ENCODE results near the gene KIF13A. TPM values are rescaled to one million over a fixed set of nuclear protein-coding genes. Genes with fewer than 3 reads are reported as not detected.

The KIF13A gene
- total RNA-seq, 4 donors from 2014 or later: 39.6 to 51.6 (median 43.2) TPM

DNA sequence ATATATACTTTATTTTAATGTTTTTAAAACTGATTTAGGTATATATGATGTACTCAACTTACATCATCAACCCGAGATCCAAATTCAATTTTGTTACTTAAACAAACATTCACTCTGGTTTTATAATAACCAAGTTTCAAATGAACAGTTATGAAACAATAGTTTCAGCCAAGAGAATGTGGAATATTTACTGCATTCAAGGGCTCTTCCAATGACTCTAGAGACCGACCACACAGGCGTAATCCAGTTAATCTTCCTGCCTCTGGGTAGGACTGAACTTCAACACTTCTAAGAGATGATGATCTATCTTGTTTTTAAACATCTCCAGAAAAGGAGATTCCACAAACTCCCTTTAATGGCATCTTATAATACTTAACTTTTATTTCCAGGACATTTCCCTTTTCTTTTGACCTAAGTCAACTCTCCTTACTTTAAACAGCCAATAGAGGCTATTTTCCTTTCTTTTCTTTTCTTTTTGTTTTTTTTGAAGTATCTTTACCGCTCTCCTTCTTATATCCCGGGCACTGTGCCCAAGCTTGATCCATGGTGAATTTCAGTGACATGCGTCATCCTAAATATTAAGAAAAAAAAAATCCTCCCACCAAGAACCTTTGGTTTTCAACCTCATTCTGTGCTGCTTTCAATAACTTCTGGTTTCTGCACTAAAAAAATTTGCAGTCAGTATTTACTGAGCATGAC is 110.1 kb downstream of the KIF13A start:
- DNase-seq: no peak
- Histone ChIP-seq H3K27ac (no peak overlapping the region), H3K9me3 (no peaks in the 10 kb centered on the region), H3K36me3 (no peaks in the 10 kb centered on the region), H3K27me3 (no peaks in the 10 kb centered on the region), H3K4me1 (no peaks in the 10 kb centered on the region), H3K4me3 (no peak overlapping the region)
- TF ChIP-seq POLR2A (IDR thresholded peaks at IDR 0.05): no peak
- TF ChIP-seq, protein P1, sequence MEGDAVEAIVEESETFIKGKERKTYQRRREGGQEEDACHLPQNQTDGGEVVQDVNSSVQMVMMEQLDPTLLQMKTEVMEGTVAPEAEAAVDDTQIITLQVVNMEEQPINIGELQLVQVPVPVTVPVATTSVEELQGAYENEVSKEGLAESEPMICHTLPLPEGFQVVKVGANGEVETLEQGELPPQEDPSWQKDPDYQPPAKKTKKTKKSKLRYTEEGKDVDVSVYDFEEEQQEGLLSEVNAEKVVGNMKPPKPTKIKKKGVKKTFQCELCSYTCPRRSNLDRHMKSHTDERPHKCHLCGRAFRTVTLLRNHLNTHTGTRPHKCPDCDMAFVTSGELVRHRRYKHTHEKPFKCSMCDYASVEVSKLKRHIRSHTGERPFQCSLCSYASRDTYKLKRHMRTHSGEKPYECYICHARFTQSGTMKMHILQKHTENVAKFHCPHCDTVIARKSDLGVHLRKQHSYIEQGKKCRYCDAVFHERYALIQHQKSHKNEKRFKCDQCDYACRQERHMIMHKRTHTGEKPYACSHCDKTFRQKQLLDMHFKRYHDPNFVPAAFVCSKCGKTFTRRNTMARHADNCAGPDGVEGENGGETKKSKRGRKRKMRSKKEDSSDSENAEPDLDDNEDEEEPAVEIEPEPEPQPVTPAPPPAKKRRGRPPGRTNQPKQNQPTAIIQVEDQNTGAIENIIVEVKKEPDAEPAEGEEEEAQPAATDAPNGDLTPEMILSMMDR (IDR thresholded peaks at IDR 0.05): no peak

DNA sequence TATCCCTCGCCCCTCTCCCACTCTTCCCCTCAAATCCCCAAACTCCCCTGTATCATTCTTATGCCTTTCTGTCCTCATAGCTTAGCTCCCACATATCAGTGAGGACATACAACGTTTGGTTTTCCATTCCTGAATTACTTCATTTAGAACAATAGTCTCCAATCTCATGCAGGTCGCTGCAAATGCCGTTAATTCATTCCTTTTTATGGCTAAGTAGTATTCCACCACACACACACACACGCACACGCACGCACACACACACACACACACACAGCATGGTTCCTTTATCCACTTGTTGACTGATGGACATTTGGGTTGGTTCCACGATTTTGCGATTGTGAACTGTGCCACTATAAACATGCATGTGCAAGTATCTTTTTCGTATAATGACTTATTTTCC is 112.7 kb downstream of the KIF13A start:
- H3K4me1 ChIP-seq: no peaks in the 10 kb centered on the region
- H3K36me3 ChIP-seq: no peaks in the 10 kb centered on the region
- no peak overlapping the region for H3K27ac ChIP-seq
- no peaks in the 10 kb centered on the region for H3K27me3 ChIP-seq
- H3K9me3 ChIP-seq: no peaks in the 10 kb centered on the region
- DNase-seq: no peak
- H3K4me3 ChIP-seq: no peak overlapping the region
- no peak for TF ChIP-seq POLR2A (IDR thresholded peaks at IDR 0.05)
- TF ChIP-seq, protein P1 (IDR thresholded peaks at IDR 0.05): no peak

DNA sequence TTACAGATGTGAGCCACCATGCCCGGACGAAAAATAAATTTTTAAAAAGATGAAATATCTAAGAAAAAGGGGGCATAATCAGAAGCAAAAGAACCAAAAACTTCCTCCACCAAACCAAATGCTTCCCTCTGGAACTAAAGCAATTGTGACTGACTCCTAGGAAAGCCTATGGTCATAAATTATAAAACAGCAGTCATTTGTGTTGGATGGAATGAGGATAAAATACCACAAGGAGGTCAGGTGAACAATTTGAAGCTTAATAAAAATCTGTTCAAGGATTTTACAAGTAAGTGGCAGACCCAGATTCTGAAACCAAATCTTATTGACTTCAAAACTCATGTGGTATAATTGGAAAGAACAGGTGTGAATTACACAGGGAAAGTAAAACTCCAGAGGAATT is 114.5 kb downstream of the KIF13A start:
- DNase-seq: no peak
- no peaks in the 10 kb centered on the region for H3K27me3 ChIP-seq
- H3K4me1 ChIP-seq: no peaks in the 10 kb centered on the region
- no peaks in the 10 kb centered on the region for H3K9me3 ChIP-seq
- no peaks in the 10 kb centered on the region for H3K36me3 ChIP-seq
- TF ChIP-seq, protein P1 (IDR thresholded peaks at IDR 0.05): no peak
- no peak for TF ChIP-seq POLR2A (IDR thresholded peaks at IDR 0.05)
- H3K27ac ChIP-seq: no peak overlapping the region
- H3K4me3 ChIP-seq: no peak overlapping the region

DNA sequence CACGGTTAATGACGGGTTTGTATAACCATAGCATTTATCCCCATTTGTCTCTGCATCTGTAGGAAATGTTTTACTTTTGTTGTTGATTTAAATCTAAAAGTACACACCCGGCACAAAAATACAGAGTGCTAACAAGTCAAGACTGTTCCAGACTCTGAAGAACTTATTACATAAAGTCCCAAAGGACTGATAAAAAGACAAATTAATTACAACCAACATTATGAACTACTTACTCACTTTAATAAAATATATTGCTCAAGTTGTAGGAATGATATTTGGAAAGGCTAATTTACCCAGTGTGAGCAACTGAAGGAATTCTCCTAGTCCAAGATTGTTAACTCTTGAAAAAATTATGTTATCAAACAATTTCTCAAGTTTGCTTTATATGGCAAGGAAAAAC is 115.6 kb downstream of the KIF13A start:
- TF ChIP-seq, protein P1 (IDR thresholded peaks at IDR 0.05): no peak
- TF ChIP-seq POLR2A (IDR thresholded peaks at IDR 0.05): no peak
- H3K4me3 ChIP-seq: no peak overlapping the region
- H3K27me3 ChIP-seq: no peaks in the 10 kb centered on the region
- H3K9me3 ChIP-seq: no peaks in the 10 kb centered on the region
- H3K27ac ChIP-seq: no peak overlapping the region
- H3K36me3 ChIP-seq: no peaks in the 10 kb centered on the region
- H3K4me1 ChIP-seq: no peaks in the 10 kb centered on the region
- DNase-seq: no peak

DNA sequence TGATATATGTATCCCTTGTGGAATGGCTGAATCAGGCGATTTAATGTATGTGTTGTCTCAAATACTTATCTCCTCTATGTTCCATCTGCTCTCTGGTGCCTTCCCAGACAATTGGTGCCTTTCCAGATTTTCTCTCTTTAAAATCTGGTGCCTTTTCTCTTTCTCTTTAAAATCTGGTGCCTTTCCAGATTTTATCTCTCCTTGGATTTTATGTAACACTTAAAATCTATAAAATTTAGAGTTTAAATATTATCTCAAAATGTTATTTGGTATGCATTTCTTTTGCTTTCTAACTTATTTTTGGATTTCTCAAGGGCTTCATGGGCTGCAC is 116.3 kb downstream of the KIF13A start:
- no peaks in the 10 kb centered on the region for H3K9me3 ChIP-seq
- H3K27ac ChIP-seq: no peak overlapping the region
- no peak overlapping the region for H3K4me3 ChIP-seq
- TF ChIP-seq, protein P1 (IDR thresholded peaks at IDR 0.05): no peak
- TF ChIP-seq POLR2A (IDR thresholded peaks at IDR 0.05): no peak
- H3K27me3 ChIP-seq: no peaks in the 10 kb centered on the region
- no peaks in the 10 kb centered on the region for H3K36me3 ChIP-seq
- DNase-seq: no peak
- no peaks in the 10 kb centered on the region for H3K4me1 ChIP-seq

Data from Peyer's patch (tissue), 4 donors.